Stimulated activated CD4-positive, alpha-beta T cell treated with anti-CD3 and anti-CD28 coated beads, Interleukin-15, amount 100 ng/mL, for 48 hours (primary cell): Measurements from ENCODE around the gene TEX14.
"Not testable (repeated sequence)": the region's sequence is repeated elsewhere in the genome, so short reads cannot be mapped to it uniquely, and the experiment has no call there.

Experiments used
- DNase-seq, 2 donors: peaks; one replicate each; pipeline ENCODE4 v3.0.0-alpha.2; 2020; ENCODE audit warnings: low read depth in 2 of 2

The TEX14 gene

GRCh38 chr17:58691701-58692238, at the start of gene TEX14:
Gene TEX14, minus strand, starts transcription at chr17:58692045. Its CDS starts 40,044 bp downstream, at chr17:58652001.
- DNase-seq = no peak

GRCh38 chr17:58741121-58741625, 49.3 kb upstream of the TEX14 start:
- DNase-seq = no peak

- no peak for DNase-seq
Observed at GRCh38 chr17:58734811-58735210, 43.0 kb upstream of the TEX14 start.

GRCh38 chr17:58734040-58734439, 42.2 kb upstream of the TEX14 start:
- DNase-seq = no peak

- no peak for DNase-seq
Observed at GRCh38 chr17:58730937-58731336, 39.1 kb upstream of the TEX14 start.

- DNase-seq = no peak
Observed at GRCh38 chr17:58728798-58729197, 37.0 kb upstream of the TEX14 start.

GRCh38 chr17:58722696-58723095, 30.9 kb upstream of the TEX14 start:
- no peak for DNase-seq

- DNase-seq = no peak
Observed at GRCh38 chr17:58722274-58722673, 30.4 kb upstream of the TEX14 start.

- DNase-seq = peak in 1 of 2 donors; percentile 26
Observed at GRCh38 chr17:58710948-58711552, 19.2 kb upstream of the TEX14 start.

GRCh38 chr17:58706351-58707140, 14.7 kb upstream of the TEX14 start:
- no peak for DNase-seq

GRCh38 chr17:58703916-58704286, 12.1 kb upstream of the TEX14 start:
- no peak for DNase-seq

GRCh38 chr17:58703137-58703915, 11.5 kb upstream of the TEX14 start:
- DNase-seq = no peak

- no peak for DNase-seq
Observed at GRCh38 chr17:58702708-58703107, 10.9 kb upstream of the TEX14 start.

GRCh38 chr17:58702045-58702476, 10.2 kb upstream of the TEX14 start:
- no peak for DNase-seq

- DNase-seq = no peak
Observed at GRCh38 chr17:58699771-58700170, 7.9 kb upstream of the TEX14 start.

- no peak for DNase-seq
Observed at GRCh38 chr17:58694826-58695225, 3.0 kb upstream of the TEX14 start.

GRCh38 chr17:58694302-58694701, 2.5 kb upstream of the TEX14 start:
- no peak for DNase-seq

GRCh38 chr17:58693751-58694150, 1.9 kb upstream of the TEX14 start:
- DNase-seq = no peak

GRCh38 chr17:58693208-58693607, 1.4 kb upstream of the TEX14 start:
- no peak for DNase-seq

- DNase-seq = peak; percentile 79 to 86
Observed at GRCh38 chr17:58692239-58693055, 602 bp upstream of the TEX14 start, which contains the start of gene RAD51C. Gene RAD51C, plus strand, starts transcription at chr17:58692602. Its CDS starts 42 bp downstream, at chr17:58692644.

GRCh38 chr17:58690033-58690432, 1.8 kb downstream of the TEX14 start:
- DNase-seq = not testable (repeated sequence)
